C4-2B (cell line): ENCODE measurements around the gene TPM1.

Source experiments
- H3K27ac ChIP-seq: fragments of 450-650 bp; 2 replicates; pipeline ENCODE4 v1.5.1; 2017
- CTCF ChIP-seq: fragments of 450-650 bp; conservative IDR thresholded peaks from 2 replicates; pipeline ENCODE4 v1.5.1; 2017; ENCODE audit warnings: mild to moderate bottlenecking
- ZFX ChIP-seq: fragments of 450-650 bp; IDR thresholded peaks from 2 replicates; pipeline ENCODE4 v1.6.1; 2017

The TPM1 gene

GRCh38 chr15:63080634-63081250 is 38.2 kb downstream of the TPM1 start:
- no peak overlapping the region for H3K27ac ChIP-seq
- TF ChIP-seq CTCF (no peak), ZFX (no peak)

GRCh38 chr15:63082366-63082765 is 39.8 kb downstream of the TPM1 start:
- H3K27ac ChIP-seq = no peak overlapping the region
- TF ChIP-seq CTCF = no peak
- TF ChIP-seq ZFX = no peak

- H3K27ac ChIP-seq = no peak overlapping the region
Measured at GRCh38 chr15:63083044-63083443, 40.5 kb downstream of the TPM1 start.

GRCh38 chr15:63083541-63083940 is 41.0 kb downstream of the TPM1 start:
- no peak for TF ChIP-seq ZFX
- no peak for TF ChIP-seq CTCF
- no peak overlapping the region for H3K27ac ChIP-seq

More at GRCh38 chr15:63083044-63083443, 40.5 kb downstream of the TPM1 start:
- TF ChIP-seq CTCF = no peak
- TF ChIP-seq ZFX = no peak

- H3K27ac ChIP-seq = no peak overlapping the region
- TF ChIP-seq CTCF (no peak), ZFX (no peak)
Measured at GRCh38 chr15:63084806-63085205, 42.3 kb downstream of the TPM1 start.

- no peak for TF ChIP-seq CTCF
- no peak for TF ChIP-seq ZFX
- H3K27ac ChIP-seq = no peak overlapping the region
Measured at GRCh38 chr15:63085289-63085688, 42.7 kb downstream of the TPM1 start.

GRCh38 chr15:63086271-63086670 is 43.7 kb downstream of the TPM1 start:
- TF ChIP-seq ZFX (no peak), CTCF (no peak)
- H3K27ac ChIP-seq = no peak overlapping the region
